Measurements from ENCODE around the gene ATP6V0B. TPM values are rescaled to one million over a fixed set of nuclear protein-coding genes. Genes with fewer than 3 reads are reported as not detected.

Gene ATP6V0B
- total and polyA plus RNA-seq, 2 of the 13 experiments (the other 11 are each of a cell fraction or from before 2014, with no cell fraction given): 157 to 161 TPM

DNA sequence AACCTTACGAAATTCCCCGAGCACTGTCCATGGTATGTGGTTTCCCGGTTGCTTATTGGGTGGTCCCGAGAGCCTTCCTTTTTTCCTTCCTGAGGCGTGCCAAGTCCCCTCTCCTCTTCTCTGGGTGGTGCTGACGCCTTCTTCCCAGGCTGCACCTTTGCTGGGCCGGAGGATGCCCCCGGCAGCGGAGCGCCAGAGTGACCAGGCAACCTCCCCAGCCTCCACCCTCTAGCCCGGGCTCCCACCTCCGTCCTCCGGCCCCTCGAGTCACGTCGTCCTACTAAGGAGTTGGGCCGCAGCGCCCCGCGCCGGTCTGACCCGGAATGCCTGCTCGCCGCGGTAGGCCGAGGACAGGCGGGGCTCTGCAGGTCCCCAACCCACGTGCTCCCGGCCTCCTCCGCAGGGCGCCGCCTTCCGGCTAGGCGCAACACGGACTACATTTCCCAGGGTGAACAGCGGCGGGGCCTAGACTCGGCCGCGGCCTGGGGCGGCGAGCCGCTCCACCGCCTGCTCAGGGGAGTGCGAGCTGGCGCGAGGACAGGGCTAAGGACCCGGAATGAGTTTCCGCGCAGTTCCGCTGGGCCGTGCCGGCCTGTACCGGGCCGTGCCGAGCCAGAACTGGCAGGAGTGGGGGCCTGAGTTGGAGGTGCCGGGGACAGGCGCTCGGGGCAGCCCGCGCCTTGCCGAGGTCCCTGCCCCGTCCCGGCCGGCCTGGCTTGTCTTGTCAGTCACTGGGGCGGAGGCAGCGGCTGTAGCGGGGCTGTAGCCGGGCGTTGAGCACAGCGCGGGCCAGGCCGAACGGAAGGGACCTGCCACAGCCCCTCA is 28.3 kb upstream of the ATP6V0B start, which contains the start of gene IPO13 (continued):
- TF ChIP-seq, protein P1, sequence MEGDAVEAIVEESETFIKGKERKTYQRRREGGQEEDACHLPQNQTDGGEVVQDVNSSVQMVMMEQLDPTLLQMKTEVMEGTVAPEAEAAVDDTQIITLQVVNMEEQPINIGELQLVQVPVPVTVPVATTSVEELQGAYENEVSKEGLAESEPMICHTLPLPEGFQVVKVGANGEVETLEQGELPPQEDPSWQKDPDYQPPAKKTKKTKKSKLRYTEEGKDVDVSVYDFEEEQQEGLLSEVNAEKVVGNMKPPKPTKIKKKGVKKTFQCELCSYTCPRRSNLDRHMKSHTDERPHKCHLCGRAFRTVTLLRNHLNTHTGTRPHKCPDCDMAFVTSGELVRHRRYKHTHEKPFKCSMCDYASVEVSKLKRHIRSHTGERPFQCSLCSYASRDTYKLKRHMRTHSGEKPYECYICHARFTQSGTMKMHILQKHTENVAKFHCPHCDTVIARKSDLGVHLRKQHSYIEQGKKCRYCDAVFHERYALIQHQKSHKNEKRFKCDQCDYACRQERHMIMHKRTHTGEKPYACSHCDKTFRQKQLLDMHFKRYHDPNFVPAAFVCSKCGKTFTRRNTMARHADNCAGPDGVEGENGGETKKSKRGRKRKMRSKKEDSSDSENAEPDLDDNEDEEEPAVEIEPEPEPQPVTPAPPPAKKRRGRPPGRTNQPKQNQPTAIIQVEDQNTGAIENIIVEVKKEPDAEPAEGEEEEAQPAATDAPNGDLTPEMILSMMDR (CRISPR knock-in tag; IDR thresholded peaks at IDR 0.05): peak; percentile 99
- TF ChIP-seq ISL2 (CRISPR knock-in tag; IDR thresholded peaks at IDR 0.05) (peak; percentile 51; the same call in 1 of the 2 replicates), ZNF512B (CRISPR knock-in tag; IDR thresholded peaks at IDR 0.05; ENCODE audit: borderline replicate concordance) (no peak), ZNF234 (CRISPR knock-in tag; conservative IDR thresholded peaks at IDR 0.05) (peak; percentile 37; the same call in 1 of the 2 replicates), ZNF282 (IDR thresholded peaks at IDR 0.05; ENCODE audit: partially characterized antibody) (no peak), MYNN (CRISPR knock-in tag; IDR thresholded peaks at IDR 0.05; ENCODE audit: low read depth) (no peak), MZF1 (CRISPR knock-in tag; IDR thresholded peaks at IDR 0.05; ENCODE audit: borderline replicate concordance) (peak; percentile 74; the same call in 1 of the 2 replicates), ZFP1 (CRISPR knock-in tag; IDR thresholded peaks at IDR 0.05) (0 out of 2 replicates have a peak, but pooled peaks have one; percentile 54), ZBTB20 (CRISPR knock-in tag; IDR thresholded peaks at IDR 0.05; ENCODE audit: borderline replicate concordance, low read depth) (no peak; the same call in 1 of the 2 replicates), CHD4 (IDR thresholded peaks at IDR 0.05; ENCODE audit: borderline replicate concordance, low read length) (no peak), MAFK (conservative IDR thresholded peaks at IDR 0.05 in 1 of 2, IDR thresholded peaks at IDR 0.05 in 1 of 2; ENCODE audit: low read length in 2 of 2) (no peak), SCMH1 (CRISPR knock-in tag; IDR thresholded peaks at IDR 0.05; ENCODE audit: borderline replicate concordance) (no peak), ZNF224 (CRISPR knock-in tag; IDR thresholded peaks at IDR 0.05) (no peak; the same call in 1 of the 2 replicates), ADNP (CRISPR knock-in tag; IDR thresholded peaks at IDR 0.05) (peak; percentile 89), NCOA2 (CRISPR knock-in tag; IDR thresholded peaks at IDR 0.05) (peak; percentile 49; the same call in 1 of the 2 replicates), HES4 (CRISPR knock-in tag; IDR thresholded peaks at IDR 0.05; ENCODE audit: borderline replicate concordance) (peak; percentile 61; the same call in 1 of the 2 replicates), RNF2 (conservative IDR thresholded peaks at IDR 0.05; ENCODE audit: low read depth) (peak; percentile 78), ZBED4 (CRISPR knock-in tag; IDR thresholded peaks at IDR 0.05; ENCODE audit: borderline replicate concordance) (peak; percentile 86), NFE2L1 (CRISPR knock-in tag; IDR thresholded peaks at IDR 0.05; ENCODE audit: borderline replicate concordance) (no peak)

Measured in HepG2 (cell line).